Measurements from ENCODE around the gene MIA.

DNA sequence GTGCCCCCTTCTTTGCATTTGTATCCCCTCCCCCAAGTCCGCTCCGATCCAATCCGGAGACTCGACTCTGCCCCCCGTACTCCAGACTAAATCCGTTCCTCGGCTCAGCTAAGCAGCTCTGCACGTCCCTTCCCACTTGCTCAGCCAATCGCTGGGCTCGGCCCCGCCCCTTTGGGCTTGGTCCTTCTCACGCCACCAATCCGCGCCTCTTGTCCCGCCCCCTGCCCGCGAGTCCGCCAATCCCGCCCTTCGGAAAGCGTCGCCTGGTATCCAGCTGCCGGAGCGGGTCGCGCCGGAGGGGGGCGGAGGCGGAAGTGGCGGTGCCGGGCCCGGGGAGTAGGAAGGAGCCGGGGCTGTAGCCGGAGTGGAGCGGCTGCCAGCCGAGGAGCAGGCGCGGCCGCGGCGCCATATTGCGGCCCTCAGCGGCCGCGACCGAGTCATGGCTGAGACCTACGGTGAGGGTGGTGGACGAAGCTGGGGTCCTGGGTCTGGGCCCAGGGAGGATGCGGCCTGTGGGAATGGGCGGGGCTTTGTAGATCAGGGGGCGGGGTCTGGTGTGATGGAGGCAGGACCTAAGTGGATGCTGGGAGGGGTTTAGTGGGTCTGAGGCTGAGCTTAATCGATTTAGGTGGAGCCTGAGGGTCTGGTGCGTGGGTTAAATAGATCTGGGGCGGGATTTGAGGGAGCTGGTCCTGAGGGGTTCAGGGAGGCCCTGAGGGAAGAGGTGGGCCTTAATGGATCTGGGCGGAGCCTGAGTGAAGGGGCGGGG lies 2.8 kb downstream of the MIA start, which contains the start of gene RAB4B:
- 0 out of 2 replicates have a peak, but pooled peaks have one; percentile 24 for TF ChIP-seq GABPA (IDR thresholded peaks at IDR 0.05; ENCODE audit: low read depth)
- TF ChIP-seq, protein P1, sequence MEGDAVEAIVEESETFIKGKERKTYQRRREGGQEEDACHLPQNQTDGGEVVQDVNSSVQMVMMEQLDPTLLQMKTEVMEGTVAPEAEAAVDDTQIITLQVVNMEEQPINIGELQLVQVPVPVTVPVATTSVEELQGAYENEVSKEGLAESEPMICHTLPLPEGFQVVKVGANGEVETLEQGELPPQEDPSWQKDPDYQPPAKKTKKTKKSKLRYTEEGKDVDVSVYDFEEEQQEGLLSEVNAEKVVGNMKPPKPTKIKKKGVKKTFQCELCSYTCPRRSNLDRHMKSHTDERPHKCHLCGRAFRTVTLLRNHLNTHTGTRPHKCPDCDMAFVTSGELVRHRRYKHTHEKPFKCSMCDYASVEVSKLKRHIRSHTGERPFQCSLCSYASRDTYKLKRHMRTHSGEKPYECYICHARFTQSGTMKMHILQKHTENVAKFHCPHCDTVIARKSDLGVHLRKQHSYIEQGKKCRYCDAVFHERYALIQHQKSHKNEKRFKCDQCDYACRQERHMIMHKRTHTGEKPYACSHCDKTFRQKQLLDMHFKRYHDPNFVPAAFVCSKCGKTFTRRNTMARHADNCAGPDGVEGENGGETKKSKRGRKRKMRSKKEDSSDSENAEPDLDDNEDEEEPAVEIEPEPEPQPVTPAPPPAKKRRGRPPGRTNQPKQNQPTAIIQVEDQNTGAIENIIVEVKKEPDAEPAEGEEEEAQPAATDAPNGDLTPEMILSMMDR (IDR thresholded peaks at IDR 0.05; ENCODE audit: insufficient read depth, low read length): no peak
- peak; percentile 62 for TF ChIP-seq POLR2AphosphoS5 (IDR thresholded peaks at IDR 0.05; ENCODE audit: low read depth)

Measured in HL-60 (cell line).